AG04450 (cell line): ENCODE measurements around the gene FANCF. TPM values are rescaled to one million over a fixed set of nuclear protein-coding genes. Genes with fewer than 3 reads are reported as not detected.

Experiments
- CTCF ChIA-PET: fragments of 300-600, 350-600 bp; formaldehyde crosslinking; extraction: SDS; loops from one replicate; lab custom pipeline; 2022; ENCODE audit warnings: antibody characterized with exemption, inconsistent platforms; lab: Charles Lee
- POLR2A ChIA-PET: fragments of 350-600 bp; formaldehyde crosslinking; extraction: SDS; loops from one replicate; lab custom pipeline; 2021; ENCODE audit warnings: antibody characterized with exemption, inconsistent platforms; lab: Yijun Ruan, JAX
- DNase-seq: peaks from one replicate; pipeline ENCODE4 v3.0.0-alpha.2; 2011; ENCODE audit warnings: low read depth, low spot score
- H3K27ac ChIP-seq: one replicate; pipeline ENCODE4 v1.5.1; 2012; ENCODE audit warnings: low read depth, low read length, control low read depth
- H3K27me3 ChIP-seq: one replicate; pipeline ENCODE4 v1.6.0; 2012; ENCODE audit warnings: low read length; ENCODE audit not compliant: control insufficient read depth, insufficient read depth
- H3K4me3 ChIP-seq: 2 replicates; pipeline ENCODE4 v1.5.1; 2011; ENCODE audit warnings: mild to moderate bottlenecking, low read depth, low read length, control low read depth
- H3K9me3 ChIP-seq: 2 replicates; pipeline ENCODE4 v1.5.1; 2012; ENCODE audit warnings: low read length; ENCODE audit not compliant: control insufficient read depth, insufficient read depth
- CTCF ChIP-seq: IDR thresholded peaks from 2 replicates; pipeline ENCODE4 v1.5.1; 2011; ENCODE audit warnings: low read depth, low read length, control low read depth, inconsistent platforms
- polyA plus RNA-seq: library from polyadenylated mRNA; depleted of rRNA; stranded (reverse); fragments of >200 nt; gene quantifications from 2 replicates; pipeline ENCODE4 v1.2.3, GENCODE V29; 2011; rRNA removed

The FANCF gene
- polyA plus RNA-seq, 1 experiment, result 6.4 TPM

- H3K27me3 ChIP-seq, result no peaks in the 10 kb centered on the region
- CTCF ChIA-PET, result no interaction called here
- no peak overlapping the region for H3K4me3 ChIP-seq
- DNase-seq, result no peak
- no peak overlapping the region for H3K27ac ChIP-seq
- H3K9me3 ChIP-seq, result no peaks in the 10 kb centered on the region
- POLR2A ChIA-PET, result no interaction called here
- TF ChIP-seq CTCF, result no peak
Observed at GRCh38 chr11:22581354-22582150, 44.1 kb downstream of the FANCF start.

GRCh38 chr11:22577854-22578253 is 47.8 kb downstream of the FANCF start:
- H3K9me3 ChIP-seq, result no peaks in the 10 kb centered on the region
- no peak for DNase-seq
- POLR2A ChIA-PET, result no interaction called here
- H3K27ac ChIP-seq, result no peak overlapping the region
- no peaks in the 10 kb centered on the region for H3K27me3 ChIP-seq
- CTCF ChIA-PET, result no interaction called here
- no peak overlapping the region for H3K4me3 ChIP-seq
- TF ChIP-seq CTCF, result no peak

Other genes starting within 250 kb of the FANCF start
- 0.32 and 0.67 TPM in 2 replicates for gene GAS2, start 40.8 kb upstream of the FANCF start, polyA plus RNA-seq
- 7.4 and 10.3 TPM in 2 replicates for gene SVIP, start 204.0 kb upstream of the FANCF start, polyA plus RNA-seq
- gene CCDC179, start 234.7 kb upstream of the FANCF start, polyA plus RNA-seq, result not detected in 2 replicates